Hepatocyte (in vitro differentiated cells): ENCODE results near the gene SRSF2. TPM values are rescaled to one million over a fixed set of nuclear protein-coding genes. Genes with fewer than 3 reads are reported as not detected.
"Not testable (repeated sequence)": the region's sequence is repeated elsewhere in the genome, so short reads cannot be mapped to it uniquely, and the experiment has no call there.

Source experiments
- DNase-seq: peaks from one replicate; pipeline ENCODE4 v3.0.0-alpha.2; 2016; ENCODE audit warnings: low spot score
- H2AFZ ChIP-seq: fragments of 200-600 bp; sonication (generic); 2 replicates; pipeline ENCODE4 v1.6.0; 2016; ENCODE audit warnings: antibody characterized with exemption, mild to moderate bottlenecking
- H3K27ac ChIP-seq: fragments of 200-600 bp; sonication (generic); 2 replicates; pipeline ENCODE4 v1.5.1; 2016; ENCODE audit warnings: mild to moderate bottlenecking
- H3K27me3 ChIP-seq: fragments of 200-600 bp; sonication (generic); 2 replicates; pipeline ENCODE4 v1.6.1; 2016
- H3K36me3 ChIP-seq: fragments of 200-600 bp; sonication (generic); replicated peaks from 2 replicates; pipeline ENCODE4 v1.5.1; 2016; ENCODE audit warnings: low read depth; ENCODE audit not compliant: insufficient read depth
- H3K4me1 ChIP-seq: fragments of 200-600 bp; sonication (generic); 2 replicates; pipeline ENCODE4 v1.5.1; 2016; ENCODE audit warnings: mild to moderate bottlenecking, moderate library complexity; ENCODE audit not compliant: insufficient read depth
- H3K4me2 ChIP-seq: fragments of 200-600 bp; sonication (generic); 2 replicates; pipeline ENCODE4 v1.6.0; 2016
- H3K4me3 ChIP-seq: fragments of 200-600 bp; sonication (generic); 2 replicates; pipeline ENCODE4 v1.5.1; 2016; ENCODE audit warnings: mild to moderate bottlenecking
- H3K79me2 ChIP-seq: fragments of 200-600 bp; sonication (generic); 2 replicates; pipeline ENCODE4 v1.6.0; 2017; ENCODE audit warnings: mild to moderate bottlenecking
- H3K9me2 ChIP-seq: fragments of 200-600 bp; sonication (generic); replicated peaks from 2 replicates; pipeline ENCODE4 v1.6.0; 2017; ENCODE audit warnings: mild to moderate bottlenecking; ENCODE audit not compliant: insufficient read depth
- H3K9me3 ChIP-seq: fragments of 200-600 bp; sonication (generic); 2 replicates; pipeline ENCODE4 v1.5.1; 2016; ENCODE audit warnings: low read depth, mild to moderate bottlenecking
- H4K20me1 ChIP-seq: fragments of 200-600 bp; sonication (generic); 2 replicates; pipeline ENCODE4 v1.6.0; 2016; ENCODE audit warnings: mild to moderate bottlenecking; ENCODE audit not compliant: insufficient read depth, poor library complexity, severe bottlenecking
- CTCF ChIP-seq: fragments of 200-600 bp; sonication (generic); IDR thresholded peaks from 2 replicates; pipeline ENCODE4 v1.5.1; 2016; ENCODE audit warnings: antibody characterized with exemption, mild to moderate bottlenecking; ENCODE audit not compliant: poor library complexity
- EZH2 ChIP-seq: fragments of 200-600 bp; sonication (generic); IDR thresholded peaks from 2 replicates; pipeline ENCODE4 v1.6.1; 2016; ENCODE audit warnings: antibody characterized with exemption, mild to moderate bottlenecking, borderline replicate concordance
- EZH2phosphoT487 ChIP-seq: fragments of 200-600 bp; sonication (generic); IDR thresholded peaks from one replicate; pipeline ENCODE4 v1.6.1; 2018; ENCODE audit warnings: antibody characterized with exemption, mild to moderate bottlenecking, low read depth, moderate library complexity; ENCODE audit not compliant: unreplicated experiment, severe bottlenecking
- whole genome bisulfite sequencing: methylation state at CpG from one replicate; pipeline ENCODE4 v1.1.6; 2016; ENCODE audit warnings: low lambda C conversion rate; ENCODE audit errors: missing lambda C conversion rate; 5-methylcytosine and 5-hydroxymethylcytosine counted together
- polyA plus RNA-seq: library from polyadenylated mRNA; unstranded; fragments of >200 nt; fragmentation: Nextera tagmentation; extraction: Ambion mirVana; gene quantifications from 2 replicates; pipeline ENCODE4 v1.2.1, GENCODE V29; 2016
- total RNA-seq: library from RNA; depleted of rRNA; stranded (reverse); fragments of >200 nt; gene quantifications from 2 replicates; pipeline ENCODE4 v1.2.3, GENCODE V29; 2014

The SRSF2 gene
- total and polyA plus RNA-seq, 2 experiments from 2014 or later = 152 TPM

GRCh38 chr17:76710863-76711611 is 26.1 kb downstream of the SRSF2 start, which contains the start of gene MXRA7:
TSS of gene MXRA7 (minus strand) at chr17:76710965. CDS start at chr17:76710946, 19 bp downstream.
- Histone ChIP-seq H3K4me1 (peaks cover 34% of the 10 kb centered on the region), H4K20me1 (peaks cover 8% of the 10 kb centered on the region), H3K9me2 (no peaks in the 10 kb centered on the region), H3K9me3 (no peaks in the 10 kb centered on the region), H3K79me2 (peaks cover 36% of the 10 kb centered on the region), H3K4me3 (peak within 1 kb of the TSS; percentile 40), H2AFZ (peak within 1 kb of the TSS; percentile 60), H3K36me3 (no peaks in the 10 kb centered on the region), H3K27ac (peak within 1 kb of the TSS; percentile 95), H3K27me3 (no peaks in the 10 kb centered on the region), H3K4me2 (peak within 1 kb of the TSS; percentile 98)
- 15% methylated on average over 14 of the region's 56 CpGs for WGBS
- DNase-seq = peak; percentile 89
- no peak for TF ChIP-seq EZH2
- no peak for TF ChIP-seq CTCF
- TF ChIP-seq EZH2phosphoT487 = no peak

- not testable (repeated sequence) for H3K36me3 ChIP-seq, H4K20me1 ChIP-seq, H3K27me3 ChIP-seq, H3K9me3 ChIP-seq, H3K9me2 ChIP-seq
- Histone ChIP-seq H3K4me2 (peak overlapping the region; percentile 97), H3K27ac (peak overlapping the region; percentile 95), H3K79me2 (peaks cover 43% of the 10 kb centered on the region), H3K4me1 (peaks cover 34% of the 10 kb centered on the region), H2AFZ (peak overlapping the region; percentile 60), H3K4me3 (peak overlapping the region; percentile 40)
- peak; percentile 39 for DNase-seq
- 5% methylated on average over 17 of the region's 79 CpGs for WGBS
Measured at GRCh38 chr17:76709951-76710862, 26.9 kb downstream of the SRSF2 start.

GRCh38 chr17:76709077-76709950 is 27.8 kb downstream of the SRSF2 start:
- Histone ChIP-seq H2AFZ (peak overlapping the region; percentile 60), H3K4me1 (peaks cover 34% of the 10 kb centered on the region), H4K20me1 (peaks cover 8% of the 10 kb centered on the region), H3K27me3 (no peaks in the 10 kb centered on the region), H3K9me3 (no peaks in the 10 kb centered on the region), H3K4me3 (peak overlapping the region; percentile 40), H3K36me3 (no peaks in the 10 kb centered on the region), H3K4me2 (peak overlapping the region; percentile 97), H3K27ac (peak overlapping the region; percentile 95), H3K9me2 (no peaks in the 10 kb centered on the region), H3K79me2 (peaks cover 49% of the 10 kb centered on the region)
- peak; percentile 84 for DNase-seq
- TF ChIP-seq EZH2 = no peak
- no peak for TF ChIP-seq EZH2phosphoT487
- TF ChIP-seq CTCF = no peak
- WGBS = 33% methylated on average over 29 of the region's 29 CpGs
